Inferior parietal cortex (tissue), 1 donor: ENCODE results near the gene TMEM269.

Experiments
- DNase-seq: peaks from one replicate; pipeline ENCODE4 v3.0.0-alpha.2; 2016; ENCODE audit errors: extremely low spot score

The TMEM269 gene

DNA sequence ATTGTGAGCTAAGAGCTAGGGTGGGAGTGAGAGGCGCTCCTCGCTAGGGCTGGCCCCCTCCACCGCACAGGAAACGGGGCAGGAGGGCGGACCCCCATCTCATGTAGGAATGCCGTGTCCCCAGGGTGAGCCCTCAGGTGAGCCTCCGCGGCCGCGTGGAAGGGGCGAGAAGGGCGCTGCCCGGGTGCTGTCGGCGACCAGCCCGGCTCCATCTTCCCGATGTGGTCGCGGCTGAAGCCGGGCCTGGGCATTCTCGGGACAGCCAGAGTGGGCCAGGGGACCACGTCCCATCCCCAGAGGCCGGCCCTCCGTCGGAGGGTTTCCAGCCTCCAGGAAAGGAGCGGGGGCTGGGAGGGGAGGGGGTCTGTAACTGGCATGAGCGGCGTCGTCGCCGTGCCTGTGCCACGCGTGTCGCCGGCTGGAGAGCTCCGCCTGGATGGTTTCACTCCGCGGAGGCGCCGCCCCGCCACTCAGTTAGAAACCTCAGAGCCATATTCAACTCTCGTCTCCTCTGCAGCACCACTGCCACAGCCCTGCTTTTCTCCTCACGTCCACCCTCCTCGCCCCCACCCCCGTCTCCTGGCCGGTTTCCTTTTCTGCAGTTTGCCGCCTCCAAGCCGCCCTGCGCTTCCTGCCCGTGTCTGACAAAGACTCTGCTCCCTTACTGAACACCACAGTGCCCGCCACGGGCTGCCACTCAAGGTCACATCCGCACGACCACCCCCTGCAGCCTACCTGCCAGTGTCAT, at the start of gene TMEM269:
TMEM269 (plus strand) TSS at position 46 of the 748 bp plus-strand sequence. CDS start 4,903 bp downstream, outside the sequence.
- DNase-seq: no peak

GRCh38 chr1:42735056-42735455, 49.7 kb upstream of the TMEM269 start:
- DNase-seq: no peak

- DNase-seq: no peak
These were observed 49.2 kb upstream of the TMEM269 start for GRCh38 chr1:42735477-42736105.

DNA sequence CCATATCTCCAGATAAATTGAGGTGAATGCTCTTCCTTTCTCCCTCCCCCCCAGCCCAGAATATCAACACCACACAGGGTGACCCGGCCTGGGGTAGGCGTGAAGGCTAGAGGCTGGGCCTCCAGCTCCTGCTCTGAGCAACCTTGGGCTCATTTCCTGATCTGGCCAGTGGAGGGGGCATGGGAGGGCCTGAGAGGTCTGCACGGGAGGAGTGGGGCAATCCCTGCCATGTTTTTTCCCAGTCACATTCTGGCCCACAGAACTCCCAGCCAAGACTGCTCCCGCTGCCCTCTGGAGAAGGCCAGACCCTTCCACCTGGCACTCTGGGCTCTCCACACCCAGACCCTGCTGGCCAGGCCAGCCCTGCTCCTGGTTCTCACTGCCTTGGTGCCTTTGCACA, 48.6 kb upstream of the TMEM269 start:
- no peak for DNase-seq

- DNase-seq: no peak
These were observed 48.1 kb upstream of the TMEM269 start for GRCh38 chr1:42736571-42737200.

DNA sequence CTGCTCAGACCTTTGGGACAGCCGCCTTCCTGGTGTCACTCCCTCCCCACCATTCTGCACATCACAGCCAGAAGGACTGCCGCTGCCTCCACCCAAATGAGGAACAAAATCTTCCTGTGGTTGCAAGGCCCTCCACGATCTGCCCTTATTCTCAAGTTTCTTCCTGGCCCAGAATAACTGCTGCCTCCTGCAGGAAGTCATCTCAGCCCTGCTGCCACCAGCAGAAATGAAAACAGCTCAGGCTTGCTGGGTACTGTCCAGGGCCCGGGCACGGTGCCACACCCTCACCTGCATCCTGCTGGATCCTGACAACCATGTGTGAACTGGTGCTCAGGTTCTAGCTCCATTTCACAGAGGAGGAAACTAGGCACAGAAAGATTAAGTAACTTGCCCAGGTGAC, 47.5 kb upstream of the TMEM269 start:
- DNase-seq: no peak

GRCh38 chr1:42737986-42738677, 46.7 kb upstream of the TMEM269 start:
- DNase-seq: no peak

DNA sequence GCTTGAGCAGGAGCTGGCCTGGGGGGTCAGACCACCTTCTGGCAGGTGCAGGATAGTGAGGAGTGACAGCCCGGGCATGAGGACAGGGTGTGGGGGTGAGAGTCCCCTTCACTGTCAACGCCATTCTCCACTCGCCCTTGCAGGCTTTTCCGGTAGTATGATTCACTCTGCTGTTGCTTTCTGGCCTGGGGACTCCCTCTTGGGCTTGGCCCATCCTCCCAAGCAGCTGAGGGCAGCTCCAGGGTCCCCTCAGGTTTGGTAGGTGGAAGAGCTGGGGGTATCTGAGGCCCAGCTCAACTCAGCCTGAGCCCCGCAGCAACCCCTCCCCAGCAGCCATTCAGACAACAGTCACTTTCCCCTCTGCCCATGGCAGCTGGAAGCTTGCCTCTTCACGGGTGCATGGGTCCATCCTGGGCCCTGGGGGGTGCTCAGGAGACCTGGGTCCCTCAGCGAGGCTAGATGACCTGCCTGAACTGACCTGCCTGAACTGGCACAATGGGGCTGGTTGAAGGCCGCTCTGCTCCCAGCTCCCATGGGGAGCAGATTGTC, 46.0 kb upstream of the TMEM269 start:
- DNase-seq: no peak

GRCh38 chr1:42739753-42740700, 44.8 kb upstream of the TMEM269 start, which contains the start of gene CLDN19:
CLDN19 (minus strand) TSS chr1:42740236; CDS start chr1:42740063, 173 bp downstream.
- no peak for DNase-seq

GRCh38 chr1:42740851-42741580, 43.8 kb upstream of the TMEM269 start:
- DNase-seq: no peak

DNA sequence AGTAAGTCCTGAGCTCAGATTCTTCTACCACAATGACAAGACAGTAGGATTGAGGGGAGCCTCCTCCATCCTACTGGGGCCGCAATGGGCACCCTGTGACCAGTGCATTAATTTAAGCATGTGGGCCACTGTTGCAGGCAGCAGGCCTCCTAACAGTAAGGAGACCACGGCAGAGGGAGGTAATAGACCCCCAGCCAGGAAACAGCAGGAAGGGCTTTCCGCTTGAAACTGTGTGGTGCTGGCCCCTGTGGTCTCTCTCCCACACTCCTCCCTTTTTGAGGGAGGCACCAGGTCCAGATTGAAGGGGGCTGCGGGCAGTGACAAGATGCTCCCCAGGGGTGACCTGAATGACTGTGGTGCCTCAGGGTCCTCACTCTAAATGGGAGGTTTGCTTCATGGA, 43.1 kb upstream of the TMEM269 start:
- DNase-seq: no peak

DNA sequence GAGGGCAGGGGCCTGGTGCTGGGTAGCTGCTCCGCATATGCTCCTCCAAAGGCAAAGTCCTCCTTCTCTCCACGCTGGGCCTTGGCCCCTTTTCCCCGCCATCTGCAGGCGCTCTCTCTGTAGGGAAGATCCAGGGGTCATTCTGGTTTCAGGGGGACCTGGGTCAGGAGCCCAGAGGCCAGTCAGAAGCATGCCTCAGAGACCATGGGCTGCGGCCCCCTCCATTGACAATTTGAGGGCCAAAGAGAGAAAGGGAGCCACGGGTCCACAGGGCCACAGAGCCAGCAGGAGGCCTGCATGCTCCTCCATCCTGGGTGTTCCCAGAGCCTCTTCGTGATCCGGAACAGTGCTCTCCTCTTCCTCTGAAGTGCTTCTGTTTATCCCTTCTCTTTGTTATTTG, 42.6 kb upstream of the TMEM269 start:
- DNase-seq: no peak

DNA sequence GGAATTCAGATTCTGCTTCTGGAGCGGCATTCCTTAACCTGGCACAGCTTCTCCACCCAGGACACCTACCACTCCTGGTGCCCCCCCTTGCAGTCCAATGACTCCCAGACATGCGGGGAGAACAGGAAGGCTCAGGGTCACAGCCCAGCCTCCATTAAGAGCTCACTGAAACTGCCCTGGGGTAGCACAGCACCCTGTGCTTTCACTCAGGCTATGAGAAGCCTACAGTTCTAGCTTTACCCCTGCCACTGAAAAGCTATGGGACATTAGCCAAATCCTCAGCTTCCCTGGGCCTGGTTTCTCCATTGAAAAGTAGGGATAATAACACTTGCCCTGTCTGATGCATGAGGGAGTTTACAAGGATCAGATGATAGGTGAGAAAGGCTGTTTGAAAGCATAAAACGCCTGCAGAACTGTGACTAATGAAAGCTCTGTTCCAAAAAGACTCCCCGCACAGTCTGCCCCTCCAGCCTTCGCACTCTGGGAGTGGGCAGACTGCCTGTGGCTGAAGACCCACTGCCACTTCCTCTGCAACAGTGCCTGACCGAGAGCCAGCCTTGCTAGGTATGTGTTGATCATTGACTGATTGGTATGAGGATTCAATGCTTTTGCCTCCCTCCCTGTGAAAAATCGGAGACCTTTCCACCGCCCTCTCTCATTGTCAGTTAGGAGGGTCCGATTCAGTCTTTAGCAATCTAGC, 42.0 kb upstream of the TMEM269 start:
- no peak for DNase-seq

- DNase-seq: no peak
These were observed 41.3 kb upstream of the TMEM269 start for GRCh38 chr1:42743317-42744147.

GRCh38 chr1:42744148-42744413, 40.7 kb upstream of the TMEM269 start:
- no peak for DNase-seq

GRCh38 chr1:42745851-42746250, 38.9 kb upstream of the TMEM269 start:
- DNase-seq: no peak

DNA sequence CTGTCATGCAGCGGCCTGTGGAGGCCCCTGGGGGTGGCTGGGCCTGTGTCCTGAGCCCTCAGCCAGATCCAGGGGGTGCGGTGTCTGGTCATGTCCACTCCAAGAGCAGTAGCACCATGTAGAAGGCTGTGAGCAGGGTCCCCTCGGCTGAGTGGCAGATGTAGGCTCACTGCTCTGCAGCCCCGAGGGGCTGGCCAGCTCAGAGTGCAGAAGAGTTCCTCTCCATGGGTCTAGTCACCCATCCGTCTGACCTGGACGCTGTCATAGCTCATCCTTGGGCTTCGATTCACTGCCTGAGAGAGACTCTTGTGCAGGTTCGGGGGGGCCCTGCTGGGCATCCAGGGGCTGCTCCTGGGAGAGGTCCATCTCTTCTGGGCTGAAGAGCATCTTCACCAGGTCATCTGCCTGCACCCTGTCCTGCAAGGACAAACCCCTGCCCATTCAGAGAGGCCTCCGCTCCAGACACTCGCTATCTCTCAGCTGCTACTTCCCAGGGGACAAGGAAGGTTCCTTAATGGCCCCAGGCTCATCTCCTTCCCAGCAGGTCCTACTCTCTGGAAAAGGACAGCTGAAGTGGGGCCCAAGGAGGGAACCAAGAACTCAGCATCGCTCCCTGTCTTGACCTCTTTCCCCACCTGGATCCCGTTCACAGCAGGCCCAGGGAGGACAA, 38.2 kb upstream of the TMEM269 start:
- DNase-seq: no peak

- DNase-seq: peak; percentile 50
These were observed 37.7 kb upstream of the TMEM269 start for GRCh38 chr1:42747125-42747524.
